ENCODE results near the gene KAZALD1.
"Not testable (repeated sequence)": the region's sequence is repeated elsewhere in the genome, so short reads cannot be mapped to it uniquely, and the experiment has no call there.

Gene KAZALD1

GRCh38 chr10:101031128-101031795 lies 30.5 kb upstream of the KAZALD1 start, which contains the start of the genes PDZD7 and SFXN3:
TSS of gene PDZD7 (minus strand) at chr10:101031129. CDS start at chr10:101030219, 910 bp downstream.
TSS of gene SFXN3 (plus strand) at chr10:101031234. CDS start at chr10:101034695, 3,461 bp downstream.
- DNase-seq: peak; percentile 95

GRCh38 chr10:101031796-101032636 lies 29.8 kb upstream of the KAZALD1 start:
- DNase-seq: peak; percentile 90

- peak; percentile 75 for DNase-seq
Observed at GRCh38 chr10:101032637-101033224, 29.1 kb upstream of the KAZALD1 start.

GRCh38 chr10:101033276-101033675 lies 28.5 kb upstream of the KAZALD1 start:
- no peak for DNase-seq

GRCh38 chr10:101034404-101034803 lies 27.4 kb upstream of the KAZALD1 start:
- not testable (repeated sequence) for DNase-seq

- DNase-seq: no peak
Observed at GRCh38 chr10:101035314-101035713, 26.5 kb upstream of the KAZALD1 start.

GRCh38 chr10:101035916-101036702 lies 25.7 kb upstream of the KAZALD1 start:
- DNase-seq: no peak

GRCh38 chr10:101036726-101037125 lies 25.1 kb upstream of the KAZALD1 start:
- no peak for DNase-seq

- DNase-seq: no peak
Observed at GRCh38 chr10:101038484-101038883, 23.3 kb upstream of the KAZALD1 start.

GRCh38 chr10:101040061-101040460 lies 21.7 kb upstream of the KAZALD1 start:
- DNase-seq: no peak

- no peak for DNase-seq
Observed at GRCh38 chr10:101040851-101041250, 20.9 kb upstream of the KAZALD1 start.

- peak; percentile 68 for DNase-seq
Observed at GRCh38 chr10:101041252-101041761, 20.5 kb upstream of the KAZALD1 start.

GRCh38 chr10:101042118-101042517 lies 19.7 kb upstream of the KAZALD1 start:
- DNase-seq: no peak

GRCh38 chr10:101042667-101043362 lies 19.0 kb upstream of the KAZALD1 start:
- DNase-seq: peak; percentile 97

GRCh38 chr10:101043363-101043707 lies 18.5 kb upstream of the KAZALD1 start:
- no peak for DNase-seq

- DNase-seq: no peak
Observed at GRCh38 chr10:101044117-101044516, 17.7 kb upstream of the KAZALD1 start.

GRCh38 chr10:101046332-101047238 lies 15.2 kb upstream of the KAZALD1 start:
- DNase-seq: no peak

GRCh38 chr10:101047268-101047667 lies 14.5 kb upstream of the KAZALD1 start:
- no peak for DNase-seq

GRCh38 chr10:101047961-101048892 lies 13.6 kb upstream of the KAZALD1 start:
- DNase-seq: no peak
